Aortic smooth muscle cell (primary cell): ENCODE data around the gene SKIC8. TPM values are rescaled to one million over a fixed set of nuclear protein-coding genes. Genes with fewer than 3 reads are reported as not detected.

ENCODE experiments used
- total RNA-seq: library from RNA; depleted of rRNA; stranded (reverse); fragments of >200 nt; gene quantifications from 2 replicates; pipeline ENCODE4 v1.2.3, GENCODE V29; 2014

SKIC8 gene
- 83.4 and 96.8 TPM in 2 replicates for total RNA-seq

DNA sequence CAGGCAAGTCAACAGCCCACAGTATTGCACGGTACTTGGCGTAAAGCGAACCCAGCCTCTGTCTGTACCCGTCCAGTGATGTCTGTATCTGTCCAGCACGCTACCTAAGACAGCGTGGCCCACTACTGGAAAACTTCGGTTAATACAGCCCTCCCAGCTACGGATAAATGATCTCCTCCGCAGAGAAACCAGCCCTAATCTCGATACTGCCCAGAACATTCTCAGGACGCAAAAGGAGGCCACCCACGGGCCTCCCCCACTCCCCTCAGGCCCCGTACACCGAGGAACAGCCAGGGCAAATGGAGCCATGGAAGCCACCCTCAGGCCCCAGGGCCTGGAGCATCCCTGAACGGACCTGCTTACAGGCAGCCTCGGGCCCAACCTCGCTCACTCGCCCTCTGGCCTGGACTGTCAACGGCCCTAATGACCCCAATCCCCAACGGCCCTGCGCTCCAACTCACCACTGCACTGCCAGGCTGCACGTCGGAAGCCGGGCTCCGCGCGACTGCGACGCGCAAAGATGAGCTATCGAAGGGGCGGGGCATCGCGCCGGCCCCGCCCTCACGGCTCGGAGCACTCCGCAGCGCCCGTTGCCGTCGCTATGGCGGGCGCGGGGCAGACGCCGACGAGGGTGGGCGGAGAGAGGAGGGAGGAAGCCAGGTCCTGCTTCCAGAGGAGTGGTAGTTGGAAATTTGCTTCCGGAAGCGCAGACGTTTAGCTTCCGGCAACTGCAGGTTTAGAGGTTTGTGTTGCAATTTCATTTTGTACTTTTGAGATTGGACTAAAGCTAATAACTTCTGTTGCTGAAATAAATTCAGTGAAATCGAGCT lies at the start of gene SKIC8:
Gene SKIC8 (minus strand): TSS at position 509 of the 830 bp plus-strand sequence. CDS start 3,923 bp downstream, outside the sequence.

GRCh38 chr15:78340231-78341056 lies 41.0 kb upstream of the SKIC8 start, which contains the start of gene CRABP1:
Gene CRABP1, plus strand, starts transcription at chr15:78340353. Its CDS starts 76 bp downstream, at chr15:78340429.

GRCh38 chr15:78264304-78265136 lies 34.9 kb downstream of the SKIC8 start, which contains the start of gene DNAJA4:
Gene DNAJA4, plus strand, starts transcription at chr15:78264562. Its CDS starts 202 bp downstream, at chr15:78264764.

GRCh38 chr15:78234515-78235040 lies 64.8 kb downstream of the SKIC8 start, which contains the start of gene ACSBG1:
Gene ACSBG1, minus strand, starts transcription at chr15:78234565. Its CDS starts 64 bp downstream, at chr15:78234501.

Other genes starting within 250 kb of the SKIC8 start
- gene TBC1D2B, start 221.9 kb downstream of the SKIC8 start, total RNA-seq = 22.6 and 24.7 TPM in 2 replicates
- not detected in 2 replicates for gene SH2D7, start 207.0 kb downstream of the SKIC8 start, total RNA-seq
- 1.6 and 1.7 TPM in 2 replicates for gene CIB2, start 168.2 kb downstream of the SKIC8 start, total RNA-seq
- gene IDH3A, start 150.2 kb downstream of the SKIC8 start, total RNA-seq = 31.8 and 32.3 TPM in 2 replicates
- not detected in 2 replicates for gene ACSBG1, start 65.0 kb downstream of the SKIC8 start, total RNA-seq
- 2.1 and 3.0 TPM in 2 replicates for gene DNAJA4, start 35.0 kb downstream of the SKIC8 start, total RNA-seq
- gene CRABP1, start 40.7 kb upstream of the SKIC8 start, total RNA-seq = not detected in 2 replicates
- 14.3 and 17.2 TPM in 2 replicates for gene IREB2, start 138.6 kb upstream of the SKIC8 start, total RNA-seq
- 2.2 TPM in 2 replicates for gene HYKK, start 208.0 kb upstream of the SKIC8 start, total RNA-seq
- 136 and 137 TPM in 2 replicates for gene PSMA4, start 240.8 kb upstream of the SKIC8 start, total RNA-seq